ENCODE measurements around the gene NT5DC4.

GRCh38 chr2:112730791-112731190 lies 10.0 kb downstream of the NT5DC4 start:
- TF ChIP-seq, protein P1, sequence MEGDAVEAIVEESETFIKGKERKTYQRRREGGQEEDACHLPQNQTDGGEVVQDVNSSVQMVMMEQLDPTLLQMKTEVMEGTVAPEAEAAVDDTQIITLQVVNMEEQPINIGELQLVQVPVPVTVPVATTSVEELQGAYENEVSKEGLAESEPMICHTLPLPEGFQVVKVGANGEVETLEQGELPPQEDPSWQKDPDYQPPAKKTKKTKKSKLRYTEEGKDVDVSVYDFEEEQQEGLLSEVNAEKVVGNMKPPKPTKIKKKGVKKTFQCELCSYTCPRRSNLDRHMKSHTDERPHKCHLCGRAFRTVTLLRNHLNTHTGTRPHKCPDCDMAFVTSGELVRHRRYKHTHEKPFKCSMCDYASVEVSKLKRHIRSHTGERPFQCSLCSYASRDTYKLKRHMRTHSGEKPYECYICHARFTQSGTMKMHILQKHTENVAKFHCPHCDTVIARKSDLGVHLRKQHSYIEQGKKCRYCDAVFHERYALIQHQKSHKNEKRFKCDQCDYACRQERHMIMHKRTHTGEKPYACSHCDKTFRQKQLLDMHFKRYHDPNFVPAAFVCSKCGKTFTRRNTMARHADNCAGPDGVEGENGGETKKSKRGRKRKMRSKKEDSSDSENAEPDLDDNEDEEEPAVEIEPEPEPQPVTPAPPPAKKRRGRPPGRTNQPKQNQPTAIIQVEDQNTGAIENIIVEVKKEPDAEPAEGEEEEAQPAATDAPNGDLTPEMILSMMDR (IDR thresholded peaks at IDR 0.05; ENCODE audit: low read depth, low read length, poor library complexity, severe bottlenecking) = no peak
- no peak for TF ChIP-seq EZH2phosphoT487 (IDR thresholded peaks at IDR 0.05; ENCODE audit: borderline replicate concordance, low read length)

Data from DOHH2 (cell line).